ENCODE results near the gene C10orf120. TPM values are rescaled to one million over a fixed set of nuclear protein-coding genes. Genes with fewer than 3 reads are reported as not detected.

Gene C10orf120
- total and polyA plus RNA-seq, 2 experiments from 2014 or later, result not detected

GRCh38 chr10:122730238-122730637 lies 30.6 kb upstream of the C10orf120 start:
- no peak for TF ChIP-seq EZH2 (IDR thresholded peaks at IDR 0.05; ENCODE audit: insufficient read depth, poor library complexity, severe bottlenecking)
- TF ChIP-seq EZH2phosphoT487 (IDR thresholded peaks at IDR 0.05; ENCODE audit: insufficient read depth, low read depth), result no peak
- Histone ChIP-seq H3F3A (ENCODE audit: insufficient read depth) (no peaks in the 10 kb centered on the region), H3K27me3 (replicated peaks; ENCODE audit: insufficient read depth) (no peaks in the 10 kb centered on the region), H3K9me3 (ENCODE audit: low read depth) (no peaks in the 10 kb centered on the region), H2AFZ (no peak overlapping the region), H4K20me1 (ENCODE audit: insufficient read depth) (no peaks in the 10 kb centered on the region), H3K27ac (no peak overlapping the region), H3K4me3 (no peak overlapping the region), H3K9ac (no peak overlapping the region), H3K79me2 (ENCODE audit: insufficient read depth) (no peaks in the 10 kb centered on the region), H3K9me2 (ENCODE audit: insufficient read depth) (no peaks in the 10 kb centered on the region), H3K36me3 (ENCODE audit: low read depth) (no peaks in the 10 kb centered on the region), H3K4me1 (ENCODE audit: insufficient read depth) (no peaks in the 10 kb centered on the region), H3K4me2 (ENCODE audit: unreplicated experiment) (no peak overlapping the region)
- WGBS, 2 experiments (ENCODE audit: low coverage in 1 of 2, low lambda C conversion rate in 2 of 2, missing lambda C conversion rate in 2 of 2), result 7 to 11% methylated on average over 6 of the region's 6 CpGs
- in situ Hi-C loops (cut with MboI), result no loop called here
- no peak for DNase-seq

- Histone ChIP-seq H3K27me3 (replicated peaks; ENCODE audit: insufficient read depth) (no peaks in the 10 kb centered on the region), H3K9ac (no peak overlapping the region), H2AFZ (no peak overlapping the region), H3K27ac (no peak overlapping the region), H4K20me1 (ENCODE audit: insufficient read depth) (no peaks in the 10 kb centered on the region), H3K79me2 (ENCODE audit: insufficient read depth) (no peaks in the 10 kb centered on the region), H3K4me1 (ENCODE audit: insufficient read depth) (no peaks in the 10 kb centered on the region), H3K9me2 (ENCODE audit: insufficient read depth) (no peaks in the 10 kb centered on the region), H3K9me3 (ENCODE audit: low read depth) (no peaks in the 10 kb centered on the region), H3F3A (ENCODE audit: insufficient read depth) (no peaks in the 10 kb centered on the region), H3K4me3 (no peak overlapping the region), H3K4me2 (ENCODE audit: unreplicated experiment) (no peak overlapping the region), H3K36me3 (ENCODE audit: low read depth) (no peaks in the 10 kb centered on the region)
- 45% methylated on average over 9 of the region's 9 CpGs for WGBS, 2 experiments (ENCODE audit: low coverage in 1 of 2, low lambda C conversion rate in 2 of 2, missing lambda C conversion rate in 2 of 2)
- TF ChIP-seq EZH2 (IDR thresholded peaks at IDR 0.05; ENCODE audit: insufficient read depth, poor library complexity, severe bottlenecking), result no peak
- no peak for TF ChIP-seq EZH2phosphoT487 (IDR thresholded peaks at IDR 0.05; ENCODE audit: insufficient read depth, low read depth)
- in situ Hi-C loops (cut with MboI), result no loop called here
- DNase-seq, result no peak
Observed at GRCh38 chr10:122729126-122729525, 29.5 kb upstream of the C10orf120 start.

DNA sequence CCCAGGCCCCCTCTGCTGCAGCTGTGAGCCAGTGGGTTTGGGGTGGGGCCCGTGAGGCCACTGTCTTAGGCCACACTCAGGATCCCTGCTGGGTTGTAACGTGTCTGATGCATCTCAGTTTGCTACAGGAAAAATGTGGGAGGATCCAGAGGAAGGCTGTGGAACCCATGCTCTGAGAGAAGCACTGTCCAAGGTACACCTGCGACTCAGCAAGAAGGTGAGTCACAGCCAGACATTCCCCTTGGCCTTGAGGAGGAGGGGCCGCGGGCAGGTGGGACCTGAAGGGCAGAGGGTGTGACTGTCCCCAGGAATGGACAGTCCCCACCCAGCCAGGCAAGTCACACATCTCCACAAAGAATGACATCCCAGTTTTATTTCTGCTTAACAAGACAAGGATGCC lies 27.8 kb upstream of the C10orf120 start:
- 33 to 42% methylated on average over 5 of the region's 5 CpGs for WGBS, 2 experiments (ENCODE audit: low coverage in 1 of 2, low lambda C conversion rate in 2 of 2, missing lambda C conversion rate in 2 of 2)
- no peak for DNase-seq
- Histone ChIP-seq H3K9ac (no peak overlapping the region), H3K27me3 (replicated peaks; ENCODE audit: insufficient read depth) (no peaks in the 10 kb centered on the region), H3K27ac (no peak overlapping the region), H3K4me2 (ENCODE audit: unreplicated experiment) (no peak overlapping the region), H3F3A (ENCODE audit: insufficient read depth) (no peaks in the 10 kb centered on the region), H2AFZ (no peak overlapping the region), H4K20me1 (ENCODE audit: insufficient read depth) (no peaks in the 10 kb centered on the region), H3K36me3 (ENCODE audit: low read depth) (no peaks in the 10 kb centered on the region), H3K9me3 (ENCODE audit: low read depth) (no peaks in the 10 kb centered on the region), H3K9me2 (ENCODE audit: insufficient read depth) (no peaks in the 10 kb centered on the region), H3K4me1 (ENCODE audit: insufficient read depth) (no peaks in the 10 kb centered on the region), H3K4me3 (no peak overlapping the region), H3K79me2 (ENCODE audit: insufficient read depth) (no peaks in the 10 kb centered on the region)
- in situ Hi-C loops (cut with MboI), result no loop called here
- TF ChIP-seq EZH2 (IDR thresholded peaks at IDR 0.05; ENCODE audit: insufficient read depth, poor library complexity, severe bottlenecking) (no peak), EZH2phosphoT487 (IDR thresholded peaks at IDR 0.05; ENCODE audit: insufficient read depth, low read depth) (no peak)

GRCh38 chr10:122725768-122726167 lies 26.1 kb upstream of the C10orf120 start:
- H3K79me2 ChIP-seq (ENCODE audit: insufficient read depth), result no peaks in the 10 kb centered on the region
- no peak overlapping the region for H3K4me3 ChIP-seq
- H2AFZ ChIP-seq, result no peak overlapping the region
- H3K9me3 ChIP-seq (ENCODE audit: low read depth), result no peaks in the 10 kb centered on the region
- H3K4me2 ChIP-seq (ENCODE audit: unreplicated experiment), result no peak overlapping the region
- no peaks in the 10 kb centered on the region for H4K20me1 ChIP-seq (ENCODE audit: insufficient read depth)
- H3K27ac ChIP-seq, result no peak overlapping the region
- in situ Hi-C loops (cut with MboI), result no loop called here
- DNase-seq, result no peak
- no peaks in the 10 kb centered on the region for H3K4me1 ChIP-seq (ENCODE audit: insufficient read depth)
- no peak overlapping the region for H3K9ac ChIP-seq
- H3K36me3 ChIP-seq (ENCODE audit: low read depth), result no peaks in the 10 kb centered on the region
- no peaks in the 10 kb centered on the region; the same call in 1 of the 2 replicates for H3K27me3 ChIP-seq (replicated peaks; ENCODE audit: insufficient read depth)
- TF ChIP-seq EZH2 (IDR thresholded peaks at IDR 0.05; ENCODE audit: insufficient read depth, poor library complexity, severe bottlenecking), result no peak
- TF ChIP-seq EZH2phosphoT487 (IDR thresholded peaks at IDR 0.05; ENCODE audit: insufficient read depth, low read depth), result no peak
- WGBS, 2 experiments (ENCODE audit: low coverage in 1 of 2, low lambda C conversion rate in 2 of 2, missing lambda C conversion rate in 2 of 2), result 48 to 55% methylated on average over 5 of the region's 5 CpGs
- no peaks in the 10 kb centered on the region for H3F3A ChIP-seq (ENCODE audit: insufficient read depth)
- no peaks in the 10 kb centered on the region for H3K9me2 ChIP-seq (ENCODE audit: insufficient read depth)

- Histone ChIP-seq H3K79me2 (ENCODE audit: insufficient read depth) (no peaks in the 10 kb centered on the region), H3K4me1 (ENCODE audit: insufficient read depth) (no peaks in the 10 kb centered on the region), H3K4me3 (no peak overlapping the region), H3K9me2 (ENCODE audit: insufficient read depth) (no peaks in the 10 kb centered on the region), H3F3A (ENCODE audit: insufficient read depth) (no peaks in the 10 kb centered on the region), H3K9me3 (ENCODE audit: low read depth) (no peaks in the 10 kb centered on the region), H3K4me2 (ENCODE audit: unreplicated experiment) (no peak overlapping the region), H4K20me1 (ENCODE audit: insufficient read depth) (no peaks in the 10 kb centered on the region), H3K27me3 (replicated peaks; ENCODE audit: insufficient read depth) (no peaks in the 10 kb centered on the region; the same call in 1 of the 2 replicates), H3K27ac (no peak overlapping the region), H3K9ac (no peak overlapping the region), H3K36me3 (ENCODE audit: low read depth) (no peaks in the 10 kb centered on the region), H2AFZ (no peak overlapping the region)
- TF ChIP-seq EZH2phosphoT487 (IDR thresholded peaks at IDR 0.05; ENCODE audit: insufficient read depth, low read depth), result no peak
- TF ChIP-seq EZH2 (IDR thresholded peaks at IDR 0.05; ENCODE audit: insufficient read depth, poor library complexity, severe bottlenecking), result no peak
- 73 to 75% methylated on average over 1 of the region's 1 CpG for WGBS, 2 experiments (ENCODE audit: low coverage in 1 of 2, low lambda C conversion rate in 2 of 2, missing lambda C conversion rate in 2 of 2)
- DNase-seq, result no peak
- in situ Hi-C loops (cut with MboI), result no loop called here
Observed at GRCh38 chr10:122725006-122725405, 25.4 kb upstream of the C10orf120 start.
